GM19467 (cell line): ENCODE data around the gene CEACAM16.

Experiments used
- ATAC-seq: cut with Tn5 transposase; IDR thresholded peaks from one replicate; pipeline ENCODE4 v1.9.1; 2021; ENCODE audit warnings: mild to moderate bottlenecking, moderate library complexity; ENCODE audit not compliant: unreplicated experiment

The CEACAM16 gene

GRCh38 chr19:44757735-44758505, 59.0 kb downstream of the CEACAM16 start:
- no peak for ATAC-seq

GRCh38 chr19:44758596-44758995, 59.6 kb downstream of the CEACAM16 start:
- ATAC-seq, result no peak

- ATAC-seq, result no peak
Measured at GRCh38 chr19:44759083-44759804, 60.3 kb downstream of the CEACAM16 start.
